ENCODE results near the gene UACA.
"Not testable (repeated sequence)": the region's sequence is repeated elsewhere in the genome, so short reads cannot be mapped to it uniquely, and the experiment has no call there.

The UACA gene

GRCh38 chr15:70763120-70763949 lies at the start of gene UACA:
UACA (minus strand) TSS chr15:70763558; CDS start chr15:70763407, 151 bp downstream.
- in situ Hi-C loops (cut with MboI; ENCODE audit: low pct_unique_long_range_greater_than_20kb, low sequenced_read_pairs), result no loop called here
- peak; percentile 79 for DNase-seq

GRCh38 chr15:70812827-70813364 lies 49.5 kb upstream of the UACA start:
- in situ Hi-C loops (cut with MboI; ENCODE audit: low pct_unique_long_range_greater_than_20kb, low sequenced_read_pairs), result no loop called here
- DNase-seq, result no peak

GRCh38 chr15:70810916-70811578 lies 47.7 kb upstream of the UACA start:
- in situ Hi-C loops (cut with MboI; ENCODE audit: low pct_unique_long_range_greater_than_20kb, low sequenced_read_pairs), result no loop called here
- no peak for DNase-seq

GRCh38 chr15:70806992-70807712 lies 43.8 kb upstream of the UACA start:
- peak; percentile 62 for DNase-seq
- in situ Hi-C loops (cut with MboI; ENCODE audit: low pct_unique_long_range_greater_than_20kb, low sequenced_read_pairs), result no loop called here

GRCh38 chr15:70804388-70804787 lies 41.0 kb upstream of the UACA start:
- DNase-seq; in situ Hi-C loops (cut with MboI; ENCODE audit: low pct_unique_long_range_greater_than_20kb, low sequenced_read_pairs): not testable (repeated sequence)

- in situ Hi-C loops (cut with MboI; ENCODE audit: low pct_unique_long_range_greater_than_20kb, low sequenced_read_pairs), result no loop called here
- DNase-seq, result no peak
Observed at GRCh38 chr15:70802629-70803028, 39.3 kb upstream of the UACA start.

GRCh38 chr15:70801109-70801508 lies 37.8 kb upstream of the UACA start:
- no peak for DNase-seq
- in situ Hi-C loops (cut with MboI; ENCODE audit: low pct_unique_long_range_greater_than_20kb, low sequenced_read_pairs), result no loop called here

- DNase-seq, result no peak
- in situ Hi-C loops (cut with MboI; ENCODE audit: low pct_unique_long_range_greater_than_20kb, low sequenced_read_pairs), result no loop called here
Observed at GRCh38 chr15:70799667-70800450, 36.5 kb upstream of the UACA start.

GRCh38 chr15:70797464-70797863 lies 34.1 kb upstream of the UACA start:
- in situ Hi-C loops (cut with MboI; ENCODE audit: low pct_unique_long_range_greater_than_20kb, low sequenced_read_pairs), result no loop called here
- no peak for DNase-seq

GRCh38 chr15:70796516-70797310 lies 33.4 kb upstream of the UACA start:
- DNase-seq, result no peak
- in situ Hi-C loops (cut with MboI; ENCODE audit: low pct_unique_long_range_greater_than_20kb, low sequenced_read_pairs), result no loop called here

- in situ Hi-C loops (cut with MboI; ENCODE audit: low pct_unique_long_range_greater_than_20kb, low sequenced_read_pairs), result no loop called here
- DNase-seq, result no peak
Observed at GRCh38 chr15:70795311-70795665, 31.9 kb upstream of the UACA start.

GRCh38 chr15:70794596-70795310 lies 31.4 kb upstream of the UACA start:
- in situ Hi-C loops (cut with MboI; ENCODE audit: low pct_unique_long_range_greater_than_20kb, low sequenced_read_pairs), result no loop called here
- no peak for DNase-seq

- in situ Hi-C loops (cut with MboI; ENCODE audit: low pct_unique_long_range_greater_than_20kb, low sequenced_read_pairs), result no loop called here
- no peak for DNase-seq
Observed at GRCh38 chr15:70793694-70794093, 30.3 kb upstream of the UACA start.

- peak; percentile 15 for DNase-seq
- in situ Hi-C loops (cut with MboI; ENCODE audit: low pct_unique_long_range_greater_than_20kb, low sequenced_read_pairs), result no loop called here
Observed at GRCh38 chr15:70792171-70792573, 28.8 kb upstream of the UACA start.

- DNase-seq, result no peak
Observed at GRCh38 chr15:70791259-70791658, 27.9 kb upstream of the UACA start.

GRCh38 chr15:70789213-70789612 lies 25.9 kb upstream of the UACA start:
- DNase-seq, result no peak
- in situ Hi-C loops (cut with MboI; ENCODE audit: low pct_unique_long_range_greater_than_20kb, low sequenced_read_pairs), result no loop called here

More at GRCh38 chr15:70791259-70791658, 27.9 kb upstream of the UACA start:
- in situ Hi-C loops (cut with MboI; ENCODE audit: low pct_unique_long_range_greater_than_20kb, low sequenced_read_pairs), result no loop called here

- no peak for DNase-seq
- in situ Hi-C loops (cut with MboI; ENCODE audit: low pct_unique_long_range_greater_than_20kb, low sequenced_read_pairs), result no loop called here
Observed at GRCh38 chr15:70788114-70789049, 25.0 kb upstream of the UACA start.
